ENCODE measurements around the gene DESI2. TPM values are rescaled to one million over a fixed set of nuclear protein-coding genes. Genes with fewer than 3 reads are reported as not detected.
"Not testable (repeated sequence)": the region's sequence is repeated elsewhere in the genome, so short reads cannot be mapped to it uniquely, and the experiment has no call there.

Gene DESI2
- total RNA-seq, 1 donor from 2014 or later: 32.2 TPM

- no peak for DNase-seq (ENCODE audit: low read depth)
- no peak overlapping the region for H3K4me3 ChIP-seq (ENCODE audit: low read depth, low read length)
- TF ChIP-seq, protein P1, sequence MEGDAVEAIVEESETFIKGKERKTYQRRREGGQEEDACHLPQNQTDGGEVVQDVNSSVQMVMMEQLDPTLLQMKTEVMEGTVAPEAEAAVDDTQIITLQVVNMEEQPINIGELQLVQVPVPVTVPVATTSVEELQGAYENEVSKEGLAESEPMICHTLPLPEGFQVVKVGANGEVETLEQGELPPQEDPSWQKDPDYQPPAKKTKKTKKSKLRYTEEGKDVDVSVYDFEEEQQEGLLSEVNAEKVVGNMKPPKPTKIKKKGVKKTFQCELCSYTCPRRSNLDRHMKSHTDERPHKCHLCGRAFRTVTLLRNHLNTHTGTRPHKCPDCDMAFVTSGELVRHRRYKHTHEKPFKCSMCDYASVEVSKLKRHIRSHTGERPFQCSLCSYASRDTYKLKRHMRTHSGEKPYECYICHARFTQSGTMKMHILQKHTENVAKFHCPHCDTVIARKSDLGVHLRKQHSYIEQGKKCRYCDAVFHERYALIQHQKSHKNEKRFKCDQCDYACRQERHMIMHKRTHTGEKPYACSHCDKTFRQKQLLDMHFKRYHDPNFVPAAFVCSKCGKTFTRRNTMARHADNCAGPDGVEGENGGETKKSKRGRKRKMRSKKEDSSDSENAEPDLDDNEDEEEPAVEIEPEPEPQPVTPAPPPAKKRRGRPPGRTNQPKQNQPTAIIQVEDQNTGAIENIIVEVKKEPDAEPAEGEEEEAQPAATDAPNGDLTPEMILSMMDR (conservative IDR thresholded peaks at IDR 0.05; ENCODE audit: low read depth, low read length): no peak
Measured at GRCh38 chr1:244732851-244733450, 80.0 kb downstream of the DESI2 start.

DNA sequence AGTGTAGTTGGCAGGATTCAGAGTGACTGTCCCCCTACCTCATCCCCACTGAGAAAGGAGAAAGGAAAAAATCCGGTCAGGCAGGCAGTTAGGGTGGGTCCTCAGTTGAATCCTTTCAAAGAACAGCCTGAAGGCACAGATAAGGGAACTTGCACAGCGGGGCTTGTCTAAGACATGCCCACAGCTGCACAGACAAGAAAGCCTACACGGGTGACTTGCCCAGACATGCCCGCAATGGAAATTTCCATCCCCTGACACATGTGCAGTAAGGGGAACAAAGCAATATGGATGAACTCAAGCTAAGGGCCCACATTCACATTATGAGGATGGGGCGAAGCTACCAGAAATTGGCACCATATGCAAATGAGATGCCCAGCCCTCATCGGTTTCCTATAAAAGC lies 82.5 kb downstream of the DESI2 start:
- no peak for DNase-seq (ENCODE audit: low read depth)

GRCh38 chr1:244735876-244736561 lies 83.1 kb downstream of the DESI2 start:
- no peak for DNase-seq (ENCODE audit: low read depth)
- no peak overlapping the region for H3K4me3 ChIP-seq (ENCODE audit: low read depth, low read length)
- TF ChIP-seq, protein P1 (conservative IDR thresholded peaks at IDR 0.05; ENCODE audit: low read depth, low read length): no peak

More for the DNA sequence above, 82.5 kb downstream of the DESI2 start:
- TF ChIP-seq, protein P1 (conservative IDR thresholded peaks at IDR 0.05; ENCODE audit: low read depth, low read length): no peak
- H3K4me3 ChIP-seq (ENCODE audit: low read depth, low read length): no peak overlapping the region

DNA sequence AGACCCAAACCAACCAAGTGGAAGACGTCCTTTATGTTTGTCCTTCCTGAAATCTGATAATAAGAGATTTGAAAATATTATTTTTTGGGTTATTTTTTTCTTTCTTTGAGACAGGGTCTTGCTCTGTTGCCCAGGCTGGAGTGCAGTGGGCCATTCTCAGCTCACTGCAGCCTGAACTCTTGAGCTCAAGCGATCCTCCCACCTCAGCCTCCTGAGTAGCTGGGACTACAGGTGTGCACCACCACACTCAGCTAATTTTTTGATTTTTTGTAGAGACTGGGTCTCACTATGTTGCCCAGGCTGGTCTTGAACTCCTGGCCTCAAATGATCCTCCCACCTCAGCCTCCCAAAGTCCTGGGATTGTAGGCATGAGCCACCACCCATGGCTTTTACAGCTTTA lies 86.2 kb downstream of the DESI2 start:
- not testable (repeated sequence) for H3K4me3 ChIP-seq (ENCODE audit: low read depth, low read length); DNase-seq (ENCODE audit: low read depth)

DNA sequence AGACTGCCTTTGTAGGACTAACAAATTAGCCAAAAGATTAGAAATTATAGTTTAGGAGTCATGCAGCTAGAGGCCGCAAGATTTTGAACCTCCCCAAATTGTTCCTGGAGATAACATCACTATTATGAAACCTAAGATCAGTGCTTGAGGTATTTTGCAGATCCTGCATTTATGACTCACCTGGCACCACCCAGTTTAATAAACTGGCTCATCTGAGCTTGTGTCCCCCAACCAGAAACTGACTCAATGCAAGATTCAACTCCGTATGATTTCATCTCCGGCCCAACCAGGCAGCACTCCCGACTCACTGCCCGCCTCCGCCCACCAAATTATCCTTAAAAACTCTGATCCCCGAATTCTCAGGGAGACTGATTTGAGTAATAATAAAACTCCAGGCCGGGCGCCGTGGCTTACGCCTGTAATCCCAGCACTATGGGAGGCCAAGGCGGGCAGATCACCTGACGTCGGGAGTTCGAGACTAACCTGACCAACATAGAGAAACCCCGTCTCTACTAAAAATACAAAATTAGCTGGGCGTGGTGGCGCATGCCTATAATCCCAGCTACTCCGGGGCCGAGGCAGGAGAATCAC lies 87.2 kb downstream of the DESI2 start:
- DNase-seq (ENCODE audit: low read depth); H3K4me3 ChIP-seq (ENCODE audit: low read depth, low read length): not testable (repeated sequence)

GRCh38 chr1:244741692-244742091 lies 88.8 kb downstream of the DESI2 start:
- DNase-seq (ENCODE audit: low read depth): no peak
- H3K4me3 ChIP-seq (ENCODE audit: low read depth, low read length): no peak overlapping the region
- TF ChIP-seq, protein P1 (conservative IDR thresholded peaks at IDR 0.05; ENCODE audit: low read depth, low read length): no peak

GRCh38 chr1:244749230-244750016 lies 96.5 kb downstream of the DESI2 start:
- no peak for DNase-seq (ENCODE audit: low read depth)
- TF ChIP-seq, protein P1 (conservative IDR thresholded peaks at IDR 0.05; ENCODE audit: low read depth, low read length): no peak
- H3K4me3 ChIP-seq (ENCODE audit: low read depth, low read length): no peak overlapping the region
